ENCODE results near the gene PLEKHS1. TPM values are rescaled to one million over a fixed set of nuclear protein-coding genes. Genes with fewer than 3 reads are reported as not detected.

PLEKHS1 gene
- total RNA-seq, 2 donors from 2014 or later: 1.9 to 9.0 TPM

DNA sequence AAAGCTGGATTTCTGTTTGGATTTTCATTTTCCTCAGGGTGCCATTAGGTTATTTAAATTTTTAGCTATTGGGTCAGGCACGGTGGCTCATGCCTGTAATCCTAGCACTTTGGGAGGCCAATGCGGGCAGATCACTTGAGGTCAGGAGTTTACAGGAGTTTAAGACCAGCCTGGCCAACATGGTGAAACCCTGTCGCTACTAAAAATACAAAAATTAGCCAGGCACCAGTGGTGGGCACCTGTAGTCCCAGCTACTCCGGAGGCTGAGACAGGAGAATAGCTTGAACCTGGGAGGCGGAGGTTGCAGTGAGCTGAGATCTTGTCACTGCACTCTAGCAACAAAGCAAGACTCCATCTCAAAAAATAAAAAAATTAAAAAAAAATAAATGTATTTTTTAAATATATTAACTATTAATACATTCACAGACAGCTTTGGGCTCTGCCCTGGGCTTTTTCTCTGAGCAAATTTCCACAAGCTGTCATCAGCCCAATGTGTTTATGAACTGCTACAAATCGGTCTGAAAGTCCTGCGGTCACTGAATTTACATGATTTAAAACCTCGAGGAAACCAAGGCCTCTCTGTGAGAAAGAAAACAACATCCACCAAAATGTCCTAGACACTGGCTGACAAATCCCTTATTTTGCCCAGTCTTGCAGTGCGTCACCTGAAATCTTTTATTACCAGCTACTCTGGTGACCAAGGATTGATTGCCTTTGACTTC lies 19.2 kb upstream of the PLEKHS1 start:
- intact Hi-C loops (cut with DNase I): no loop called here
- H3K4me3 ChIP-seq: no peak overlapping the region
- WGBS: 77% methylated on average over 9 of the region's 9 CpGs
- H3K27me3 ChIP-seq (replicated peaks; ENCODE audit: insufficient read depth): no peaks in the 10 kb centered on the region
- H3K4me1 ChIP-seq (replicated peaks): peaks cover 6% of the 10 kb centered on the region
- no peak for DNase-seq (ENCODE audit: low spot score)
- no peaks in the 10 kb centered on the region for H3K36me3 ChIP-seq
- TF ChIP-seq POLR2A (IDR thresholded peaks at IDR 0.05) (no peak), POLR2AphosphoS5 (IDR thresholded peaks at IDR 0.05) (no peak), CTCF (IDR thresholded peaks at IDR 0.05) (no peak)
- H3K27ac ChIP-seq: peak overlapping the region; percentile 12 to 13
- no peaks in the 10 kb centered on the region for H3K9me3 ChIP-seq

DNA sequence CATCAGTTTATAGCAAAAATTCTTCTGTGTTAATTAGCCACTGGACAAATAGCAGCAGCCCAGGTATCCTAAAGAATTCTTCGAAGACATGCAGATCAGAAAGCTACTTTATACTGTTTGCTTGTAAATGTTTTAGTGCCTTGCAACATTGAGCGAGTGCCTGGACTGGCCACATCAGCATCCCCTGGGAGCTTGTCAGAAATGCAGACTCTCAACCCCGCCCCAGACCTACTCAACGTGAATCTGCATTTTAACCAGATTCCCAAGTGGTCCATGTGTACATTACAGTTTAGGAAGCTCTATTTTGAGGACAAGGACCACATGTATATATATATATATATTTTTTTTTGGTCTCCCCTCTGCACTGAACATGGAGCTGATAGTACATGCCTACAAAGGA lies 18.5 kb upstream of the PLEKHS1 start:
- 60% methylated on average over 4 of the region's 4 CpGs for WGBS

DNA sequence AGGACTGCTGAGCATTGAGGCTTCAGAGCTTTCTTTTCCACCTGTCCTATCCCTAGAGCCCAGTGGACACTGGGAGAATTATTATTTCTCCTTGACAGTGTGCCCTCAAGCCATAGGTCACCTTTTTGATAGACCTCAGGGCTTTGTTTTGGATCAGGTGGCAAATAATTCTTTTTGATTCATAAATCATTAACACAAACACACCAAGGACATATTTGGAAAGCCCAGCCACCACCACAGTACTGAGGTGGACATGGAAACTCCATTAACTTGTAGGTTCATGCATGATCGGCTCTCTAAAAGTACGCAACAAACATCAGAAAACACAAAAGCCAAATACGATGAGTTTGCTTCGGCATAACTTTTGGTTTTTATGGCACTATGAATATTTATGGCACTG lies 17.8 kb upstream of the PLEKHS1 start:
- no peaks in the 10 kb centered on the region for H3K36me3 ChIP-seq
- H3K4me1 ChIP-seq (replicated peaks): peaks cover 6% of the 10 kb centered on the region
- no peaks in the 10 kb centered on the region for H3K27me3 ChIP-seq (replicated peaks; ENCODE audit: insufficient read depth)
- TF ChIP-seq POLR2AphosphoS5 (IDR thresholded peaks at IDR 0.05) (no peak), CTCF (IDR thresholded peaks at IDR 0.05) (no peak), POLR2A (IDR thresholded peaks at IDR 0.05) (no peak)
- WGBS: 69% methylated on average over 4 of the region's 4 CpGs
- no peak overlapping the region for H3K4me3 ChIP-seq
- intact Hi-C loops (cut with DNase I): no loop called here
- no peak overlapping the region for H3K27ac ChIP-seq
- H3K9me3 ChIP-seq: no peaks in the 10 kb centered on the region
- DNase-seq (ENCODE audit: low spot score): no peak

More for the DNA sequence above, 18.5 kb upstream of the PLEKHS1 start:
- intact Hi-C loops (cut with DNase I): no loop called here
- H3K4me1 ChIP-seq (replicated peaks): peaks cover 6% of the 10 kb centered on the region
- TF ChIP-seq CTCF (IDR thresholded peaks at IDR 0.05): no peak
- no peak for TF ChIP-seq POLR2A (IDR thresholded peaks at IDR 0.05)
- TF ChIP-seq POLR2AphosphoS5 (IDR thresholded peaks at IDR 0.05): no peak
- no peaks in the 10 kb centered on the region for H3K27me3 ChIP-seq (replicated peaks; ENCODE audit: insufficient read depth)
- H3K4me3 ChIP-seq: no peak overlapping the region
- no peaks in the 10 kb centered on the region for H3K9me3 ChIP-seq
- no peak overlapping the region for H3K27ac ChIP-seq
- no peaks in the 10 kb centered on the region for H3K36me3 ChIP-seq
- no peak for DNase-seq (ENCODE audit: low spot score)

DNA sequence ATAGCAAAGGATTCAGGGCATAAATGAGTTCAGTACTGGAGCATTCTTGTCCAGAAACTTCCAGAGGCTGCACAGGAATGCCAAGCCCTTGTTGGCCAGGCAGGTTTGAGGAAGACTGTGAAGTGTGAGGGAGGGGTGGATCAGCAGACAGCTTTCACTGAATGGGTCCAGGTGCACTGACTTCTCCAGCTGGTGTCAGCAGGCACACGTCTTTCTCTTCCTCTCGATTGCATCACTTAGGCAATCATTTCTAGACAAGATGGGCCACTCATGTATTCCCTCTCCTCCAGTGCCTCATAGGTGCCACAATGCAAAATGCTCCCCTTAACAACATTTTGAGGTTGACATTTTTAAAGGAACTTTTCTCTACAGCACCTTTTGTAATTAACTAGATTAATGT lies 15.6 kb upstream of the PLEKHS1 start:
- no peaks in the 10 kb centered on the region for H3K9me3 ChIP-seq
- TF ChIP-seq POLR2A (IDR thresholded peaks at IDR 0.05): no peak
- no peak for TF ChIP-seq POLR2AphosphoS5 (IDR thresholded peaks at IDR 0.05)
- peak in 1 of 4 experiments; percentile 42 for TF ChIP-seq CTCF (IDR thresholded peaks at IDR 0.05)
- no peaks in the 10 kb centered on the region for H3K27me3 ChIP-seq (replicated peaks; ENCODE audit: insufficient read depth)
- WGBS: 12% methylated on average over 2 of the region's 2 CpGs
- intact Hi-C loops (cut with DNase I): no loop called here
- peaks cover 6% of the 10 kb centered on the region for H3K4me1 ChIP-seq (replicated peaks)
- peak; percentile 42 for DNase-seq (ENCODE audit: low spot score)
- no peaks in the 10 kb centered on the region for H3K36me3 ChIP-seq
- peak overlapping the region in 1 of 2 donors; percentile 12 for H3K27ac ChIP-seq
- H3K4me3 ChIP-seq: no peak overlapping the region

GRCh38 chr10:113736576-113736975 lies 14.9 kb upstream of the PLEKHS1 start:
- WGBS: 11% methylated on average over 1 of the region's 1 CpG
- H3K27ac ChIP-seq: peak overlapping the region in 1 of 2 donors; percentile 12
- H3K9me3 ChIP-seq: no peaks in the 10 kb centered on the region
- no peak for DNase-seq (ENCODE audit: low spot score)
- no peaks in the 10 kb centered on the region for H3K27me3 ChIP-seq (replicated peaks; ENCODE audit: insufficient read depth)
- no peak overlapping the region for H3K4me3 ChIP-seq
- no peaks in the 10 kb centered on the region for H3K36me3 ChIP-seq
- intact Hi-C loops (cut with DNase I): no loop called here
- peaks cover 6% of the 10 kb centered on the region for H3K4me1 ChIP-seq (replicated peaks)
- no peak for TF ChIP-seq CTCF (IDR thresholded peaks at IDR 0.05)
- no peak for TF ChIP-seq POLR2AphosphoS5 (IDR thresholded peaks at IDR 0.05)
- TF ChIP-seq POLR2A (IDR thresholded peaks at IDR 0.05): no peak

Measured in prostate gland (tissue), 2 donors.